NB4 (cell line): ENCODE results near the gene SMURF1.

Experiments
- CTCF ChIP-seq: IDR thresholded peaks from one replicate; pipeline ENCODE4 v1.5.1; 2012; ENCODE audit warnings: low read depth, low read length
- POLR2A ChIP-seq: IDR thresholded peaks from 2 replicates; pipeline ENCODE4 v1.6.1; 2011; ENCODE audit warnings: mild to moderate bottlenecking; ENCODE audit not compliant: insufficient read length; ENCODE audit errors: extremely low read depth

DNA sequence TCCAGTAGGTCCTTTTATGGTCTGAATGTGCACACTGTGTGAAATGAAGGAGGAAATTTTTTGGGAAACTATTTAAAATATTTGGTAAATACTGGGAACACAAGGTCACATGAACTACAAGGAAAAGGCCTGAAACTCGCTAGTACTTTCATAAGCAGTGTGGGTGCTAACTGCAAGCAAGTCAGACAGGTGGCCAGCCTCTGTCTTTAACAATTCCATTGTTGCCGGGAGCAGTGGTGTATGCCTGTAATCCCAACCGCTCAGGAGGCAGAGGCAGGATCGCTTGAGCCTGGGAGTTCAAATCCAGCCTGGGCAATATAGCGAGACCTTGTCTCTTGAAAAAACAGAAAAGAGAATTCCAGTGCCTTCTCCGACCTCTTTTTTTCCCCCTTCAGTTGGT is 37.5 kb downstream of the SMURF1 start:
- TF ChIP-seq CTCF (no peak), POLR2A (no peak)
